HepG2 (cell line): Measurements from ENCODE around the gene RRM2. TPM values are rescaled to one million over a fixed set of nuclear protein-coding genes. Genes with fewer than 3 reads are reported as not detected.

Source experiments
- ATM ChIP-seq: fragments of 450-650 bp; IDR thresholded peaks from 2 replicates; pipeline ENCODE4 v1.7.1; 2017; ENCODE audit warnings: mild to moderate bottlenecking, borderline replicate concordance
- CBFB ChIP-seq: sonication (generic); formaldehyde crosslinking; IDR thresholded peaks from 2 replicates; pipeline ENCODE4 v1.4.0; 2020; ENCODE audit warnings: missing genetic modification reagents
- DNMT3B ChIP-seq: conservative IDR thresholded peaks from 2 replicates; pipeline ENCODE4 v1.6.1; 2016; ENCODE audit warnings: missing biosample characterization, control low read depth
- GFI1 ChIP-seq: sonication (generic); formaldehyde crosslinking; IDR thresholded peaks from 2 replicates; pipeline ENCODE4 v1.5.0; 2020; ENCODE audit warnings: missing genetic modification reagents, mild to moderate bottlenecking, borderline replicate concordance
- HES4 ChIP-seq: sonication (generic); formaldehyde crosslinking; IDR thresholded peaks from 2 replicates; pipeline ENCODE4 v1.9.0; 2021; ENCODE audit warnings: mild to moderate bottlenecking, missing genetic modification reagents, borderline replicate concordance
- ISX ChIP-seq: sonication (generic); formaldehyde crosslinking; conservative IDR thresholded peaks from 2 replicates; pipeline ENCODE4 v1.5.0; 2020; ENCODE audit warnings: missing genetic modification reagents
- MAZ ChIP-seq, 2 experiments: sonication (generic) in 1 of 2; formaldehyde crosslinking in 1 of 2; IDR thresholded peaks; 2 replicates each; pipeline versions ENCODE4 v1.5.0 to v1.6.1; 2012 to 2020; ENCODE audit warnings: low read depth in 2 of 2, mild to moderate bottlenecking in 2 of 2, borderline replicate concordance in 1 of 2, improper control_type of control experiment in 1 of 2, low read length in 1 of 2, missing genetic modification reagents in 1 of 2, moderate library complexity in 1 of 2
- MED8 ChIP-seq: sonication (generic); formaldehyde crosslinking; IDR thresholded peaks from 2 replicates; pipeline ENCODE4 v1.8.1; 2023; ENCODE audit warnings: mild to moderate bottlenecking, missing genetic modification reagents; ENCODE audit not compliant: insufficient replicate concordance
- PHF21A ChIP-seq: sonication (generic); formaldehyde crosslinking; IDR thresholded peaks from 2 replicates; pipeline ENCODE4 v1.5.0; 2020; ENCODE audit warnings: mild to moderate bottlenecking, missing genetic modification reagents
- RORA ChIP-seq: sonication (generic); formaldehyde crosslinking; IDR thresholded peaks from 2 replicates; pipeline ENCODE4 v1.5.0; 2020; ENCODE audit warnings: mild to moderate bottlenecking, missing genetic modification reagents, moderate library complexity
- SIN3A ChIP-seq: IDR thresholded peaks from 2 replicates; pipeline ENCODE4 v1.6.1; 2011; ENCODE audit warnings: low read depth, mild to moderate bottlenecking, control low read depth, low read length, borderline replicate concordance
- THAP11 ChIP-seq: IDR thresholded peaks from 2 replicates; pipeline ENCODE4 v1.6.1; 2016; ENCODE audit warnings: missing biosample characterization, missing genetic modification reagents
- ZBTB1 ChIP-seq: sonication (generic); formaldehyde crosslinking; IDR thresholded peaks from 2 replicates; pipeline ENCODE4 v1.4.0; 2020; ENCODE audit warnings: missing genetic modification reagents, borderline replicate concordance
- ZFP82 ChIP-seq: sonication (generic); formaldehyde crosslinking; IDR thresholded peaks from 2 replicates; pipeline ENCODE4 v1.5.1; 2020; ENCODE audit warnings: mild to moderate bottlenecking, missing genetic modification reagents, borderline replicate concordance
- ZNF670 ChIP-seq: sonication (generic); formaldehyde crosslinking; IDR thresholded peaks from 2 replicates; pipeline ENCODE4 v1.8.0; 2022; ENCODE audit warnings: mild to moderate bottlenecking, missing genetic modification reagents, borderline replicate concordance
- ZNF749 ChIP-seq: sonication (generic); formaldehyde crosslinking; IDR thresholded peaks from 2 replicates; pipeline ENCODE4 v1.8.0; 2022; ENCODE audit warnings: mild to moderate bottlenecking, missing genetic modification reagents, moderate library complexity, borderline replicate concordance
- polyA plus RNA-seq, 8 experiments: library from polyadenylated mRNA; depleted of rRNA in 3 of 8; stranded (reverse) in 7 of 8; unstranded in 1 of 8; fragments of >200 nt; fragmentation: Illumina TruSeq in 4 of 8; extraction: Trizol in 4 of 8; gene quantifications; 2 replicates each; pipeline versions ENCODE4 v1.2.1 to v1.2.3, GENCODE V29; 2011 to 2016; ENCODE audit warnings: low read depth in 4 of 8, missing spikeins in 1 of 8, mixed read lengths in 1 of 8; ENCODE audit not compliant: insufficient read depth in 1 of 8
- total RNA-seq, 5 experiments: library from RNA; depleted of rRNA; stranded (reverse); fragments of >200 nt; fragmentation: Illumina TruSeq; extraction: Trizol; gene quantifications; 2 replicates each; pipeline ENCODE4 v1.2.3, GENCODE V29; 2016; ENCODE audit warnings: low read depth in 1 of 5
- TF ChIP-seq, protein P1 (sequence below): fragments of 450-650 bp; IDR thresholded peaks from 2 replicates; pipeline ENCODE4 v1.6.1; 2016
- TF ChIP-seq, protein P2 (sequence below), 2 experiments: fragments of 450-650 bp in 1 of 2; sonication (generic) in 1 of 2; formaldehyde crosslinking; IDR thresholded peaks; 2 replicates each; pipeline versions ENCODE4 v1.5.0 to v1.8.0; 2020 to 2022; ENCODE audit warnings: mild to moderate bottlenecking in 1 of 2, missing genetic modification reagents in 1 of 2
- TF ChIP-seq, protein P3 (sequence below): sonication (generic); formaldehyde crosslinking; IDR thresholded peaks from 2 replicates; pipeline ENCODE4 v1.4.0; 2020; ENCODE audit warnings: missing genetic modification reagents, mild to moderate bottlenecking, borderline replicate concordance

RRM2 gene
- total and polyA plus RNA-seq, 2 of the 13 experiments (the other 11 are each of a cell fraction or from before 2014, with no cell fraction given) = 31.3 to 150 TPM

DNA sequence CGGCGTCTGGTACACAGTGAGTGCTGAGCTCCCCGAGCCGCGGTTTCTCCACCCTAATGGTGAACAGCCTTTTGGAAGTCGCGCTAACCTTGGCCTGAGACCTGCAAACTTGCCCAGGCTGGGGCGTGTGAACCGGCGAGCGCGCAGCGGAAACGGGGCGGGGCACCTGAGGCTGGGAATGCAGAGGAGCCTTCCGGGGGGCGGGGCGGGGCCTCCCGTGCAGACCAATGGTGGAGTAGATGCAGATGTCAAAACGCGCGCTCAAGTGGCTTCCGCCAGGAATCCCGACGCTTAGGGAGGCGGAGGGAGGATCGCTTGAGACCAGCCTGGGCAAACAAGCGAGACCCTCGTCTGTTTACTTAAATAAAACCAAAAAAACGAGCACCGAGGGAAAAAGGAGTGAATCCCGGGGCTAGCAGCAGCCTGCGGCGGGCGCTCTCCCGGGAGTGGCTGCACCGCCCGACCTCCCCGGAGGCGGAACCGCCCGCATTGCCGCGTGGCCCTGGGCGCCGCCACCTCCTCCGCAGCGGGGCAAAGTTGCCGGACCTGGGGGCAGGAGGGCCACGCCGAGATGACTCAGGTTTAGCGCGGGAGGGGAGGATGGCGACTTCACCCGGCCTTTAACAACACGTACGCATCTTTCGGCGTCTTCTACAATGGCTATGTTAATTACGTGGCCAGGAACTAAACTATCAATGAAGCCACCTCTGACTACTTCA is 2.2 kb upstream of the RRM2 start (continued):
- TF ChIP-seq THAP11 (CRISPR knock-in tag) = peak; percentile 73
- TF ChIP-seq SIN3A = peak; percentile 93; the same call in 1 of the 2 replicates
- no peak; the same call in none of the 2 replicates for TF ChIP-seq ZNF670 (CRISPR knock-in tag)
- TF ChIP-seq ZBTB1 (CRISPR knock-in tag) = peak; percentile 86
- TF ChIP-seq, protein P1, sequence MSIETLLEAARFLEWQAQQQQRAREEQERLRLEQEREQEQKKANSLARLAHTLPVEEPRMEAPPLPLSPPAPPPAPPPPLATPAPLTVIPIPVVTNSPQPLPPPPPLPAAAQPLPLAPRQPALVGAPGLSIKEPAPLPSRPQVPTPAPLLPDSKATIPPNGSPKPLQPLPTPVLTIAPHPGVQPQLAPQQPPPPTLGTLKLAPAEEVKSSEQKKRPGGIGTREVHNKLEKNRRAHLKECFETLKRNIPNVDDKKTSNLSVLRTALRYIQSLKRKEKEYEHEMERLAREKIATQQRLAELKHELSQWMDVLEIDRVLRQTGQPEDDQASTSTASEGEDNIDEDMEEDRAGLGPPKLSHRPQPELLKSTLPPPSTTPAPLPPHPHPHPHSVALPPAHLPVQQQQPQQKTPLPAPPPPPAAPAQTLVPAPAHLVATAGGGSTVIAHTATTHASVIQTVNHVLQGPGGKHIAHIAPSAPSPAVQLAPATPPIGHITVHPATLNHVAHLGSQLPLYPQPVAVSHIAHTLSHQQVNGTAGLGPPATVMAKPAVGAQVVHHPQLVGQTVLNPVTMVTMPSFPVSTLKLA = peak; percentile 71
- peak; percentile 93 for TF ChIP-seq PHF21A (CRISPR knock-in tag)
- TF ChIP-seq ZNF749 (CRISPR knock-in tag) = no peak
- TF ChIP-seq RORA (CRISPR knock-in tag) = no peak
- TF ChIP-seq GFI1 (CRISPR knock-in tag) = peak; percentile 84; the same call in 1 of the 2 replicates
- TF ChIP-seq ISX (CRISPR knock-in tag) = peak; percentile 95
- TF ChIP-seq ZFP82 (CRISPR knock-in tag) = peak; percentile 66; the same call in 1 of the 2 replicates
- TF ChIP-seq MED8 (CRISPR knock-in tag) = peak; percentile 92
- TF ChIP-seq, protein P2, sequence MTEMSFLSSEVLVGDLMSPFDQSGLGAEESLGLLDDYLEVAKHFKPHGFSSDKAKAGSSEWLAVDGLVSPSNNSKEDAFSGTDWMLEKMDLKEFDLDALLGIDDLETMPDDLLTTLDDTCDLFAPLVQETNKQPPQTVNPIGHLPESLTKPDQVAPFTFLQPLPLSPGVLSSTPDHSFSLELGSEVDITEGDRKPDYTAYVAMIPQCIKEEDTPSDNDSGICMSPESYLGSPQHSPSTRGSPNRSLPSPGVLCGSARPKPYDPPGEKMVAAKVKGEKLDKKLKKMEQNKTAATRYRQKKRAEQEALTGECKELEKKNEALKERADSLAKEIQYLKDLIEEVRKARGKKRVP (CRISPR knock-in tag; IDR thresholded peaks at IDR 0.05) = peak in 1 of 2 experiments; percentile 61; a peak in 1 of 4 replicates
- TF ChIP-seq, protein P3, sequence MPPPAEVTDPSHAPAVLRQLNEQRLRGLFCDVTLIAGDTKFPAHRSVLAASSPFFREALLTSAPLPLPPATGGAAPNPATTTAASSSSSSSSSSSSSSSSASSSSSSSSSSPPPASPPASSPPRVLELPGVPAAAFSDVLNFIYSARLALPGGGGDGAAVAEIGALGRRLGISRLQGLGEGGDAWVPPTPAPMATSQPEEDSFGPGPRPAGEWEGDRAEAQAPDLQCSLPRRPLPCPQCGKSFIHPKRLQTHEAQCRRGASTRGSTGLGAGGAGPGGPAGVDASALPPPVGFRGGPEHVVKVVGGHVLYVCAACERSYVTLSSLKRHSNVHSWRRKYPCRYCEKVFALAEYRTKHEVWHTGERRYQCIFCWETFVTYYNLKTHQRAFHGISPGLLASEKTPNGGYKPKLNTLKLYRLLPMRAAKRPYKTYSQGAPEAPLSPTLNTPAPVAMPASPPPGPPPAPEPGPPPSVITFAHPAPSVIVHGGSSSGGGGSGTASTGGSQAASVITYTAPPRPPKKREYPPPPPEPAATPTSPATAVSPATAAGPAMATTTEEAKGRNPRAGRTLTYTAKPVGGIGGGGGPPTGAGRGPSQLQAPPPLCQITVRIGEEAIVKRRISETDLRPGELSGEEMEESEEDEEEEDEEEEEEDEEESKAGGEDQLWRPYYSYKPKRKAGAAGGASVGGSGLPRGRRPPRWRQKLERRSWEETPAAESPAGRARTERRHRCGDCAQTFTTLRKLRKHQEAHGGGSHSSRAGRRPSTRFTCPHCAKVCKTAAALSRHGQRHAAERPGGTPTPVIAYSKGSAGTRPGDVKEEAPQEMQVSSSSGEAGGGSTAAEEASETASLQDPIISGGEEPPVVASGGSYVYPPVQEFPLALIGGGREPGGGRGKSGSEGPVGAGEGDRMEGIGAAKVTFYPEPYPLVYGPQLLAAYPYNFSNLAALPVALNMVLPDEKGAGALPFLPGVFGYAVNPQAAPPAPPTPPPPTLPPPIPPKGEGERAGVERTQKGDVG (CRISPR knock-in tag) = no peak; the same call in 1 of the 2 replicates
- TF ChIP-seq CBFB = peak; percentile 60
- TF ChIP-seq MAZ (IDR thresholded peaks at IDR 0.05; ENCODE audit: borderline replicate concordance, low read depth, low read length) = peak; percentile 85
- TF ChIP-seq MAZ (CRISPR knock-in tag; IDR thresholded peaks at IDR 0.05; ENCODE audit: low read depth) = peak; percentile 82
- 0 out of 2 replicates have a peak, but pooled peaks have one; percentile 50 for TF ChIP-seq DNMT3B
- peak; percentile 83; the same call in 1 of the 2 replicates for TF ChIP-seq HES4 (CRISPR knock-in tag)
- no peak for TF ChIP-seq ATM
